K562 (cell line): ENCODE results near the gene USP43. TPM values are rescaled to one million over a fixed set of nuclear protein-coding genes. Genes with fewer than 3 reads are reported as not detected.

ENCODE experiments used
- ATAC-seq: fragments of 200-7000 bp; cut with Tn5 transposase; 3 replicates; pipeline ENCODE4 v1.9.1; 2020; ENCODE audit warnings: moderate library complexity
- BruUV-seq: library from RNA; stranded (reverse); fragments of 400-500 nt; replicated peaks from 2 replicates; lab custom pipeline; 2021; lab: Mats Ljungman, UMichigan
- CTCF ChIA-PET: fragments of 300-600 bp; formaldehyde crosslinking; extraction: SDS; loops from one replicate; lab custom pipeline; 2021; ENCODE audit warnings: low intra/inter-chr PET ratio; lab: Yijun Ruan, JAX
- POLR2A ChIA-PET: fragments of 300-600, 350-650 bp; sonication (Branson Sonifier 250); formaldehyde crosslinking; extraction: SDS; loops from one replicate; lab custom pipeline; 2021; ENCODE audit warnings: antibody characterized with exemption, inconsistent platforms; lab: Yijun Ruan, JAX
- DNase-seq, 4 experiments: peaks; one replicate each; pipeline versions ENCODE4 v3.0.0 to v3.0.0-alpha.2; 2011 to 2018; ENCODE audit warnings: low spot score in 3 of 4, mixed read lengths in 3 of 4; ENCODE audit errors: extremely low read depth in 1 of 4
- FAIRE-seq: peaks from 2 replicates; lab custom pipeline; 2011; peaks lifted over from hg19 to GRCh38; lab: Jason Lieb, UNC
- H2AFZ ChIP-seq: 2 replicates; pipeline ENCODE4 v1.6.0; 2011; ENCODE audit warnings: low read depth, low read length, control low read depth, inconsistent platforms
- H3K27ac ChIP-seq: fragments of 200-600 bp; 3 replicates; pipeline ENCODE4 v1.8.0; 2011; ENCODE audit warnings: low read depth, mild to moderate bottlenecking, control low read depth, inconsistent platforms, low read length, moderate library complexity, mixed read lengths; ENCODE audit errors: extremely low read depth
- H3K27me3 ChIP-seq, 2 experiments: fragments of 300-600 bp in 1 of 2; 2 replicates in 1 of 2; 3 replicates in 1 of 2; pipeline versions ENCODE4 v1.6.0 to v1.8.0; 2011; ENCODE audit warnings: inconsistent platforms in 2 of 2, low read length in 2 of 2, mild to moderate bottlenecking in 1 of 2, mixed read lengths in 1 of 2, moderate library complexity in 1 of 2; ENCODE audit not compliant: control insufficient read depth in 2 of 2, insufficient read depth in 2 of 2
- H3K36me3 ChIP-seq: fragments of 300-600 bp; 3 replicates; pipeline ENCODE4 v1.8.0; 2011; ENCODE audit warnings: mild to moderate bottlenecking, low read length, inconsistent platforms; ENCODE audit not compliant: control insufficient read depth, insufficient read depth
- H3K4me1 ChIP-seq, 2 experiments: fragments of 200-600 bp in 1 of 2; replicated peaks in 1 of 2; 2 replicates in 1 of 2; 3 replicates in 1 of 2; pipeline versions ENCODE4 v1.5.1 to v1.8.0; 2011; ENCODE audit warnings: inconsistent platforms in 2 of 2, low read length in 2 of 2, mild to moderate bottlenecking in 1 of 2, mixed read lengths in 1 of 2, moderate library complexity in 1 of 2; ENCODE audit not compliant: control insufficient read depth in 2 of 2, insufficient read depth in 2 of 2
- H3K4me2 ChIP-seq: 2 replicates; pipeline ENCODE4 v1.6.1; 2011; ENCODE audit warnings: low read length, control low read depth, inconsistent platforms, mixed read lengths; ENCODE audit not compliant: insufficient read depth
- H3K4me3 ChIP-seq: fragments of 200-600 bp; sonication (generic), shearing (Covaris generic); 2 replicates; pipeline ENCODE4 v1.5.1; 2016; ENCODE audit warnings: control low read depth, inconsistent platforms
- H3K79me2 ChIP-seq: fragments of 200-600 bp; 3 replicates; pipeline ENCODE4 v1.8.0; 2011; ENCODE audit warnings: low read length, inconsistent platforms; ENCODE audit not compliant: control insufficient read depth, insufficient read depth
- H3K9ac ChIP-seq, 2 experiments: 2 replicates each; pipeline versions ENCODE4 v1.6.0 to v1.6.1; 2011; ENCODE audit warnings: low read depth in 2 of 2, low read length in 2 of 2, control low read depth in 1 of 2, inconsistent platforms in 1 of 2, mild to moderate bottlenecking in 1 of 2, mixed read lengths in 1 of 2; ENCODE audit not compliant: insufficient read depth in 1 of 2
- H3K9me1 ChIP-seq: one replicate; pipeline ENCODE4 v1.6.0; 2011; ENCODE audit warnings: inconsistent platforms, mild to moderate bottlenecking, low read length, moderate library complexity; ENCODE audit not compliant: control insufficient read depth, insufficient read depth
- H3K9me3 ChIP-seq: replicated peaks from 2 replicates; pipeline ENCODE4 v1.5.1; 2011; ENCODE audit warnings: low read depth, low read length, inconsistent platforms; ENCODE audit not compliant: control insufficient read depth, insufficient read depth
- H4K20me1 ChIP-seq: replicated peaks from 2 replicates; pipeline ENCODE4 v1.6.1; 2011; ENCODE audit warnings: low read length, inconsistent platforms, mixed read lengths; ENCODE audit not compliant: control insufficient read depth, insufficient read depth
- ARID3A ChIP-seq: IDR thresholded peaks from 2 replicates; pipeline ENCODE4 v1.6.1; 2012; ENCODE audit warnings: low read depth, low read length, improper control_type of control experiment, borderline replicate concordance
- FIP1L1 ChIP-seq: fragments of 200-400 bp; formaldehyde crosslinking; IDR thresholded peaks from 2 replicates; pipeline ENCODE4 v1.6.1; 2018; ENCODE audit warnings: mild to moderate bottlenecking, low read depth, low read length; ENCODE audit not compliant: poor library complexity, severe bottlenecking
- FOXJ3 ChIP-seq: sonication (generic); formaldehyde crosslinking; IDR thresholded peaks from 2 replicates; pipeline ENCODE4 v1.4.0; 2020; ENCODE audit warnings: mild to moderate bottlenecking, missing genetic modification reagents
- PHF21A ChIP-seq: fragments of 450-650 bp; IDR thresholded peaks from 2 replicates; pipeline ENCODE4 v1.6.1; 2017; ENCODE audit warnings: low read depth, borderline replicate concordance
- PML ChIP-seq: IDR thresholded peaks from 2 replicates; pipeline ENCODE4 v1.6.1; 2012; ENCODE audit warnings: low read length, inconsistent platforms
- XRCC3 ChIP-seq: fragments of 450-650 bp; IDR thresholded peaks from 2 replicates; pipeline ENCODE4 v1.6.1; 2017; ENCODE audit warnings: mild to moderate bottlenecking, moderate library complexity
- ZC3H4 ChIP-seq: sonication (generic); formaldehyde crosslinking; IDR thresholded peaks from 2 replicates; pipeline ENCODE4 v1.9.0; 2021; ENCODE audit warnings: missing genetic modification reagents, borderline replicate concordance
- ZNF165 ChIP-seq: fragments of 250-450 bp; sonication (Bioruptor Pico); IDR thresholded peaks from 2 replicates; pipeline ENCODE4 v1.4.0; 2020; ENCODE audit warnings: borderline replicate concordance
- ZNF197 ChIP-seq: fragments of 200-800 bp; sonication (Bioruptor generic); IDR thresholded peaks from 2 replicates; pipeline ENCODE4 v1.6.1; 2016; ENCODE audit warnings: low read depth, missing genetic modification characterization, missing compliant biosample characterization
- WGBS: fragments of 100-300 bp; shearing (Covaris generic); methylation state at CpG from one replicate; pipeline ENCODE4 v1.1.6; 2016; ENCODE audit warnings: low coverage, mixed read lengths; ENCODE audit not compliant: insufficient coverage; ENCODE audit errors: missing lambda C conversion rate; 5-methylcytosine and 5-hydroxymethylcytosine counted together
- in situ Hi-C: fragments of 300-500 bp; cut with MboI; formaldehyde crosslinking; loops from 4 replicates; pipeline ENCODE4 v1.15.0; 2018; ENCODE audit warnings: inconsistent platforms, mixed read lengths
- intact Hi-C: fragments of 100-400 bp; cut with micrococcal nuclease; formaldehyde crosslinking; loops from 2 replicates; pipeline ENCODE4 v1.14.2; 2022
- polyA plus RNA-seq, 8 experiments: library from polyadenylated mRNA; depleted of rRNA in 4 of 8; stranded (reverse) in 5 of 8; unstranded in 3 of 8; fragments of >200 nt; fragmentation: Nextera tagmentation in 2 of 8; fragmentation: Illumina TruSeq in 1 of 8; extraction: Ambion mirVana in 2 of 8; extraction: Trizol in 1 of 8; gene quantifications; 2 replicates each; pipeline versions ENCODE4 v1.2.1 to v1.2.3, GENCODE V29; 2011 to 2014; ENCODE audit warnings: inconsistent platforms in 1 of 8, missing spikeins in 1 of 8
- total RNA-seq, 7 experiments: library from RNA; depleted of rRNA in 6 of 7; stranded (reverse); fragments of >200 nt in 6 of 7; fragmentation: Illumina TruSeq in 2 of 7; extraction: Trizol in 2 of 7; gene quantifications; 2 replicates each; pipeline versions ENCODE4 v1.2.1 to v1.2.3, GENCODE V29; 2011 to 2021; ENCODE audit warnings: low replicate concordance in 1 of 7

USP43 gene
- total and polyA plus RNA-seq, 9 of the 15 experiments (the other 6 are each of a cell fraction or from before 2014, with no cell fraction given) = 0.01 to 0.18 (median 0.06) TPM; not detected in 1

- Histone ChIP-seq H3K4me1 (no peaks in the 10 kb centered on the region), H3K36me3 (no peaks in the 10 kb centered on the region), H2AFZ (no peak overlapping the region), H3K4me3 (no peak overlapping the region), H3K9me1 (no peaks in the 10 kb centered on the region), H3K27ac (no peak overlapping the region), H4K20me1 (no peaks in the 10 kb centered on the region), H3K79me2 (no peaks in the 10 kb centered on the region), H3K9ac (no peak overlapping the region), H3K9me3 (no peaks in the 10 kb centered on the region)
- 0% methylated on average over 5 of the region's 6 CpGs for WGBS
- CTCF ChIA-PET = no interaction called here
- DNase-seq = no peak
- POLR2A ChIA-PET = interaction anchor here (0.7 kb wide), 1 partner anchor 150 kb away, joined by 3 read pairs; no protein-coding TSS in a partner anchor
- TF ChIP-seq PHF21A = no peak
- no peak for TF ChIP-seq ARID3A
- no peak for TF ChIP-seq ZC3H4 (CRISPR knock-in tag)
- no peak for TF ChIP-seq ZNF197 (CRISPR knock-in tag)
- no peak for TF ChIP-seq PML
- TF ChIP-seq XRCC3 = no peak
- no peak for TF ChIP-seq ZNF165 (CRISPR knock-in tag)
- no peak for TF ChIP-seq FOXJ3 (CRISPR knock-in tag)
- TF ChIP-seq FIP1L1 = no peak
- TF ChIP-seq, all 486 proteins: peak for 0
- BruUV-seq = no TSS peak
- FAIRE-seq (no peak), ATAC-seq (no peak)
- Histone ChIP-seq H3K4me2 (no peak overlapping the region), H3K27me3 (no peaks in the 10 kb centered on the region; a peak in 1 of 5 replicates)
- intact Hi-C loops = no loop called here
- in situ Hi-C loops = no loop called here
These were observed 23.2 kb downstream of the USP43 start for GRCh38 chr17:9668517-9668916.
